Breast epithelium (tissue), 3 donors: Measurements from ENCODE around the gene CST1.

Experiments used
- CTCF ChIP-seq, 3 donors: fragments of 450-650 bp; IDR thresholded peaks; one replicate each; pipeline ENCODE4 v1.5.1; 2016 to 2017; ENCODE audit warnings: antibody characterized with exemption in 3 of 3, mild to moderate bottlenecking in 3 of 3, moderate library complexity in 3 of 3
- POLR2A ChIP-seq: fragments of 450-650 bp; IDR thresholded peaks from one replicate; pipeline ENCODE4 v1.6.1; 2016; ENCODE audit warnings: antibody characterized with exemption, mild to moderate bottlenecking, moderate library complexity
- POLR2AphosphoS5 ChIP-seq, 3 donors: sonication (generic); formaldehyde crosslinking; IDR thresholded peaks; one replicate each; pipeline ENCODE4 v1.6.1; 2017; ENCODE audit warnings: antibody characterized with exemption in 3 of 3

- TF ChIP-seq POLR2A (no peak), CTCF (IDR thresholded peaks at IDR 0.05) (no peak), POLR2AphosphoS5 (IDR thresholded peaks at IDR 0.05) (no peak)
These were observed 1.3 kb upstream of the CST1 start for GRCh38 chr20:23752019-23752418.
